Myocyte (in vitro differentiated cells): ENCODE results near the gene HINT1. TPM values are rescaled to one million over a fixed set of nuclear protein-coding genes. Genes with fewer than 3 reads are reported as not detected.
"Not testable (repeated sequence)": the region's sequence is repeated elsewhere in the genome, so short reads cannot be mapped to it uniquely, and the experiment has no call there.

Source experiments
- DNase-seq: peaks from one replicate; pipeline ENCODE4 v3.0.0-alpha.2; 2012; ENCODE audit warnings: low read depth
- total RNA-seq: library from RNA; depleted of rRNA; stranded (reverse); fragments of >200 nt; gene quantifications from 2 replicates; pipeline ENCODE4 v1.2.3, GENCODE V29; 2014

The HINT1 gene
- total RNA-seq, 1 donor from 2014 or later, result 269 TPM

GRCh38 chr5:131171276-131171810 is 6.3 kb upstream of the HINT1 start:
- DNase-seq, result no peak

GRCh38 chr5:131170540-131171275 is 5.7 kb upstream of the HINT1 start, which contains the start of gene LYRM7:
Gene LYRM7 (plus strand): TSS chr5:131170944. CDS start chr5:131171021, 77 bp downstream.
- DNase-seq, result peak; percentile 100

GRCh38 chr5:131169810-131170539 is 4.9 kb upstream of the HINT1 start:
- DNase-seq, result no peak

GRCh38 chr5:131167615-131168014 is 2.6 kb upstream of the HINT1 start:
- no peak for DNase-seq

- peak; percentile 87 for DNase-seq
Observed at GRCh38 chr5:131164191-131165118, 601 bp downstream of the HINT1 start.

- peak; percentile 42 for DNase-seq
Observed at GRCh38 chr5:131163276-131164119, 1.6 kb downstream of the HINT1 start.

GRCh38 chr5:131160134-131160533 is 4.9 kb downstream of the HINT1 start:
- DNase-seq, result no peak

- DNase-seq, result no peak
Observed at GRCh38 chr5:131156957-131157356, 8.1 kb downstream of the HINT1 start.

- no peak for DNase-seq
Observed at GRCh38 chr5:131156385-131156784, 8.7 kb downstream of the HINT1 start.

GRCh38 chr5:131151216-131151615 is 13.8 kb downstream of the HINT1 start:
- no peak for DNase-seq

GRCh38 chr5:131150408-131150807 is 14.6 kb downstream of the HINT1 start:
- no peak for DNase-seq

GRCh38 chr5:131148835-131149234 is 16.2 kb downstream of the HINT1 start:
- DNase-seq, result no peak

GRCh38 chr5:131147258-131147657 is 17.8 kb downstream of the HINT1 start:
- DNase-seq, result peak; percentile 8

- no peak for DNase-seq
Observed at GRCh38 chr5:131142970-131143617, 22.0 kb downstream of the HINT1 start.

GRCh38 chr5:131139321-131139720 is 25.7 kb downstream of the HINT1 start:
- DNase-seq, result no peak

- DNase-seq, result not testable (repeated sequence)
Observed at GRCh38 chr5:131138406-131138805, 26.6 kb downstream of the HINT1 start.

GRCh38 chr5:131133091-131133490 is 32.0 kb downstream of the HINT1 start:
- not testable (repeated sequence) for DNase-seq

GRCh38 chr5:131129306-131129705 is 35.8 kb downstream of the HINT1 start:
- DNase-seq, result no peak

- DNase-seq, result not testable (repeated sequence)
Observed at GRCh38 chr5:131127244-131127643, 37.8 kb downstream of the HINT1 start.

GRCh38 chr5:131114754-131115153 is 50.3 kb downstream of the HINT1 start:
- no peak for DNase-seq
